HepG2 (cell line): ENCODE results near the gene ADCY6. TPM values are rescaled to one million over a fixed set of nuclear protein-coding genes. Genes with fewer than 3 reads are reported as not detected.

ENCODE experiments used
- AHR ChIP-seq: IDR thresholded peaks from 2 replicates; pipeline ENCODE4 v1.6.1; 2018; ENCODE audit warnings: missing genetic modification reagents, missing compliant biosample characterization
- ATAD3A ChIP-seq: sonication (generic); formaldehyde crosslinking; IDR thresholded peaks from 2 replicates; pipeline ENCODE4 v1.4.0; 2020; ENCODE audit warnings: missing genetic modification reagents
- CERS6 ChIP-seq: sonication (generic); formaldehyde crosslinking; IDR thresholded peaks from 2 replicates; pipeline ENCODE4 v1.5.0; 2020; ENCODE audit warnings: missing genetic modification reagents
- EP300 ChIP-seq, 3 experiments: sonication (generic) in 1 of 3; formaldehyde crosslinking in 1 of 3; IDR thresholded peaks; 2 replicates each; pipeline versions ENCODE4 v1.5.1 to v1.6.1; 2011 to 2020; ENCODE audit warnings: low read depth in 2 of 3, low read length in 2 of 3, borderline replicate concordance in 1 of 3, improper control_type of control experiment in 1 of 3, mild to moderate bottlenecking in 1 of 3, missing genetic modification reagents in 1 of 3, moderate library complexity in 1 of 3
- HDAC1 ChIP-seq: sonication (generic); formaldehyde crosslinking; IDR thresholded peaks from 2 replicates; pipeline ENCODE4 v1.5.1; 2020; ENCODE audit warnings: mild to moderate bottlenecking, missing genetic modification reagents
- HDAC2 ChIP-seq: sonication (generic); formaldehyde crosslinking; IDR thresholded peaks from 2 replicates; pipeline ENCODE4 v1.4.0; 2020; ENCODE audit warnings: missing genetic modification reagents
- HNF4A ChIP-seq: sonication (generic); formaldehyde crosslinking; IDR thresholded peaks from 2 replicates; pipeline ENCODE4 v1.4.0; 2020; ENCODE audit warnings: missing genetic modification reagents
- KDM6A ChIP-seq: IDR thresholded peaks from 2 replicates; pipeline ENCODE4 v1.6.1; 2016; ENCODE audit warnings: low read depth
- MAX ChIP-seq: IDR thresholded peaks from 2 replicates; pipeline ENCODE4 v1.6.1; 2012; ENCODE audit warnings: inconsistent platforms
- MED1 ChIP-seq: sonication (generic); formaldehyde crosslinking; IDR thresholded peaks from 2 replicates; pipeline ENCODE4 v1.4.0; 2020; ENCODE audit warnings: missing genetic modification reagents
- MTERF4 ChIP-seq: sonication (generic); formaldehyde crosslinking; IDR thresholded peaks from 2 replicates; pipeline ENCODE4 v1.8.0; 2023; ENCODE audit warnings: mild to moderate bottlenecking, missing genetic modification reagents
- NCOA2 ChIP-seq: sonication (generic); formaldehyde crosslinking; IDR thresholded peaks from 2 replicates; pipeline ENCODE4 v1.8.0; 2022; ENCODE audit warnings: inconsistent platforms
- POLR2AphosphoS5 ChIP-seq: IDR thresholded peaks from 2 replicates; pipeline ENCODE4 v1.6.1; 2012; ENCODE audit warnings: low read depth, low read length
- SOX13 ChIP-seq, 3 experiments: fragments of 450-650 bp in 1 of 3; sonication (generic) in 1 of 3; formaldehyde crosslinking in 1 of 3; IDR thresholded peaks in 2 of 3; conservative IDR thresholded peaks in 1 of 3; 2 replicates each; pipeline versions ENCODE4 v1.5.0 to v1.6.1; 2016 to 2020; ENCODE audit warnings: antibody characterized with exemption in 1 of 3, mild to moderate bottlenecking in 1 of 3, missing compliant biosample characterization in 1 of 3, missing genetic modification reagents in 1 of 3, moderate library complexity in 1 of 3
- SOX6 ChIP-seq, 2 experiments: fragments of 450-650 bp in 1 of 2; sonication (generic) in 1 of 2; formaldehyde crosslinking in 1 of 2; IDR thresholded peaks; 2 replicates each; pipeline versions ENCODE4 v1.4.0 to v1.6.1; 2017 to 2020; ENCODE audit warnings: antibody characterized with exemption in 1 of 2, mild to moderate bottlenecking in 1 of 2, missing genetic modification reagents in 1 of 2
- SRY ChIP-seq: sonication (generic); formaldehyde crosslinking; IDR thresholded peaks from 2 replicates; pipeline ENCODE4 v1.8.0; 2022; ENCODE audit warnings: mild to moderate bottlenecking, missing genetic modification reagents
- TMF1 ChIP-seq: sonication (generic); formaldehyde crosslinking; IDR thresholded peaks from 2 replicates; pipeline ENCODE4 v1.8.1; 2022; ENCODE audit warnings: low read depth, missing genetic modification reagents
- ZNF281 ChIP-seq: sonication (generic); formaldehyde crosslinking; IDR thresholded peaks from 2 replicates; pipeline ENCODE4 v1.4.0; 2020; ENCODE audit warnings: missing genetic modification reagents, borderline replicate concordance
- ZNF557 ChIP-seq: sonication (generic); formaldehyde crosslinking; IDR thresholded peaks from 2 replicates; pipeline ENCODE4 v1.4.0; 2020; ENCODE audit warnings: missing genetic modification reagents
- ZNF580 ChIP-seq: IDR thresholded peaks from 2 replicates; pipeline ENCODE4 v1.6.1; 2016; ENCODE audit warnings: low read depth, borderline replicate concordance
- ZNF782 ChIP-seq: sonication (generic); formaldehyde crosslinking; IDR thresholded peaks from 2 replicates; pipeline ENCODE4 v1.4.0; 2020; ENCODE audit warnings: missing genetic modification reagents, mild to moderate bottlenecking, borderline replicate concordance
- polyA plus RNA-seq, 8 experiments: library from polyadenylated mRNA; depleted of rRNA in 3 of 8; stranded (reverse) in 7 of 8; unstranded in 1 of 8; fragments of >200 nt; fragmentation: Illumina TruSeq in 4 of 8; extraction: Trizol in 4 of 8; gene quantifications; 2 replicates each; pipeline versions ENCODE4 v1.2.1 to v1.2.3, GENCODE V29; 2011 to 2016; ENCODE audit warnings: low read depth in 4 of 8, missing spikeins in 1 of 8, mixed read lengths in 1 of 8; ENCODE audit not compliant: insufficient read depth in 1 of 8
- total RNA-seq, 5 experiments: library from RNA; depleted of rRNA; stranded (reverse); fragments of >200 nt; fragmentation: Illumina TruSeq; extraction: Trizol; gene quantifications; 2 replicates each; pipeline ENCODE4 v1.2.3, GENCODE V29; 2016; ENCODE audit warnings: low read depth in 1 of 5

ADCY6 gene
- total and polyA plus RNA-seq, 2 of the 13 experiments (the other 11 are each of a cell fraction or from before 2014, with no cell fraction given): 10.6 to 11.8 TPM

- TF ChIP-seq MTERF4 (CRISPR knock-in tag) (no peak), TMF1 (CRISPR knock-in tag) (no peak), SOX13 (IDR thresholded peaks at IDR 0.05) (no peak), SOX13 (CRISPR knock-in tag; conservative IDR thresholded peaks at IDR 0.05 in 1 of 2, IDR thresholded peaks at IDR 0.05 in 1 of 2) (peak in 1 of 2 experiments; percentile 21; a peak in 1 of 4 replicates), ATAD3A (CRISPR knock-in tag) (no peak), EP300 (IDR thresholded peaks at IDR 0.05; ENCODE audit: low read depth in 2 of 2, low read length in 2 of 2) (peak in 1 of 2 experiments; percentile 40; a peak in 1 of 4 replicates), EP300 (CRISPR knock-in tag; IDR thresholded peaks at IDR 0.05; ENCODE audit: borderline replicate concordance) (peak; percentile 66; the same call in 1 of the 2 replicates), POLR2AphosphoS5 (no peak), MAX (0 out of 2 replicates have a peak, but pooled peaks have one; percentile 19), ZNF557 (CRISPR knock-in tag) (no peak), SRY (CRISPR knock-in tag) (no peak), SOX6 (IDR thresholded peaks at IDR 0.05) (no peak), SOX6 (CRISPR knock-in tag; IDR thresholded peaks at IDR 0.05) (peak; percentile 44; the same call in 1 of the 2 replicates), NCOA2 (peak; percentile 73; the same call in 1 of the 2 replicates), ZNF782 (CRISPR knock-in tag) (0 out of 2 replicates have a peak, but pooled peaks have one; percentile 21), HDAC2 (CRISPR knock-in tag) (peak; percentile 58; the same call in 1 of the 2 replicates), ZNF580 (CRISPR knock-in tag) (0 out of 2 replicates have a peak, but pooled peaks have one; percentile 18), KDM6A (CRISPR knock-in tag) (peak; percentile 54; the same call in 1 of the 2 replicates), CERS6 (CRISPR knock-in tag) (no peak), ZNF281 (CRISPR knock-in tag) (peak; percentile 47; the same call in 1 of the 2 replicates), HNF4A (CRISPR knock-in tag) (peak; percentile 60), MED1 (CRISPR knock-in tag) (peak; percentile 43), HDAC1 (CRISPR knock-in tag) (peak; percentile 34; the same call in 1 of the 2 replicates), AHR (no peak)
Observed at GRCh38 chr12:48810903-48811431, 22.1 kb upstream of the ADCY6 start (continued).
